OCI-LY7 (cell line): Measurements from ENCODE around the gene BRICD5. TPM values are rescaled to one million over a fixed set of nuclear protein-coding genes. Genes with fewer than 3 reads are reported as not detected.

Source experiments
- BruUV-seq: library from RNA; stranded (reverse); fragments of 400-500 nt; replicated peaks from 2 replicates; lab custom pipeline; 2021; lab: Mats Ljungman, UMichigan
- CTCF ChIA-PET: fragments of 300-600 bp; sonication (Branson Sonifier 250); formaldehyde crosslinking; loops from one replicate; lab custom pipeline; 2022; ENCODE audit warnings: antibody characterized with exemption; ENCODE audit not compliant: unreplicated experiment; lab: Charles Lee
- POLR2A ChIA-PET: fragments of 300-600 bp; sonication (Branson Sonifier 250); formaldehyde crosslinking; loops from one replicate; lab custom pipeline; 2022; ENCODE audit warnings: antibody characterized with exemption; lab: Charles Lee
- DNase-seq: peaks from one replicate; pipeline ENCODE4 v3.0.0-alpha.2; 2015; ENCODE audit warnings: low spot score
- H2AFZ ChIP-seq: fragments of 200-600 bp; sonication (generic), shearing (Covaris generic); 2 replicates; pipeline ENCODE4 v1.6.1; 2014; ENCODE audit warnings: mild to moderate bottlenecking, antibody characterized with exemption, low read length, moderate library complexity
- H3K27ac ChIP-seq: fragments of 200-600 bp; sonication (generic); 2 replicates; pipeline ENCODE4 v1.5.1; 2014; ENCODE audit warnings: mixed run types, low read depth, mild to moderate bottlenecking, moderate library complexity, low read length, inconsistent platforms; ENCODE audit not compliant: poor library complexity, severe bottlenecking
- H3K36me3 ChIP-seq: fragments of 200-600 bp; sonication (generic); 2 replicates; pipeline ENCODE4 v1.6.1; 2014; ENCODE audit warnings: mild to moderate bottlenecking, antibody characterized with exemption, low read length, moderate library complexity, mixed read lengths; ENCODE audit not compliant: insufficient read depth
- H3K4me1 ChIP-seq: fragments of 200-600 bp; sonication (generic); 2 replicates; pipeline ENCODE4 v1.5.1; 2014; ENCODE audit warnings: mild to moderate bottlenecking, low read length; ENCODE audit not compliant: insufficient read depth, poor library complexity, severe bottlenecking
- H3K4me2 ChIP-seq: fragments of 200-600 bp; sonication (generic); 2 replicates; pipeline ENCODE4 v1.6.1; 2014; ENCODE audit warnings: mild to moderate bottlenecking, low read length
- H3K4me3 ChIP-seq: fragments of 200-600 bp; sonication (generic); 2 replicates; pipeline ENCODE4 v1.5.1; 2014; ENCODE audit warnings: mild to moderate bottlenecking, low read depth, low read length; ENCODE audit not compliant: poor library complexity, severe bottlenecking
- H3K79me2 ChIP-seq: fragments of 200-600 bp; sonication (generic); 2 replicates; pipeline ENCODE4 v1.6.1; 2016; ENCODE audit warnings: low read depth, mild to moderate bottlenecking, low read length, moderate library complexity, mixed read lengths; ENCODE audit not compliant: insufficient read depth
- H3K9me2 ChIP-seq: fragments of 200-600 bp; sonication (generic); 2 replicates; pipeline ENCODE4 v1.6.1; 2016; ENCODE audit warnings: mild to moderate bottlenecking, low read length, mixed read lengths; ENCODE audit not compliant: insufficient read depth
- H3K9me3 ChIP-seq: fragments of 200-600 bp; sonication (generic); 2 replicates; pipeline ENCODE4 v1.6.1; 2014; ENCODE audit warnings: mild to moderate bottlenecking, mixed run types, low read length, mixed read lengths
- H4K20me1 ChIP-seq: fragments of 200-600 bp; sonication (generic); 2 replicates; pipeline ENCODE4 v1.6.1; 2014; ENCODE audit warnings: mild to moderate bottlenecking, antibody characterized with exemption, low read length, moderate library complexity, mixed read lengths; ENCODE audit not compliant: insufficient read depth
- EZH2phosphoT487 ChIP-seq: fragments of 200-600 bp; sonication (generic); IDR thresholded peaks from 2 replicates; pipeline ENCODE4 v1.6.1; 2018; ENCODE audit warnings: low read depth, borderline replicate concordance, mild to moderate bottlenecking, mixed run types, antibody characterized with exemption, low read length, moderate library complexity, mixed read lengths
- intact Hi-C: fragments of 100-400 bp; cut with micrococcal nuclease; formaldehyde crosslinking; loops from one replicate; pipeline ENCODE4 v1.10.0; 2022; ENCODE audit not compliant: unreplicated experiment
- total RNA-seq, 2 experiments: library from RNA; depleted of rRNA in 1 of 2; stranded (reverse); fragments of >200 nt in 1 of 2; shearing (Covaris generic) in 1 of 2; gene quantifications; 2 replicates each; pipeline ENCODE4 v1.2.3, GENCODE V29; 2014 to 2022
- TF ChIP-seq, protein P1 (sequence below): fragments of 200-600 bp; sonication (generic); conservative IDR thresholded peaks from 2 replicates; pipeline ENCODE4 v1.5.1; 2014; ENCODE audit warnings: mild to moderate bottlenecking, antibody characterized with exemption, low read length, moderate library complexity, mixed read lengths

The BRICD5 gene
- total RNA-seq, 2 experiments from 2014 or later, result 30.4 to 31.7 TPM

DNA sequence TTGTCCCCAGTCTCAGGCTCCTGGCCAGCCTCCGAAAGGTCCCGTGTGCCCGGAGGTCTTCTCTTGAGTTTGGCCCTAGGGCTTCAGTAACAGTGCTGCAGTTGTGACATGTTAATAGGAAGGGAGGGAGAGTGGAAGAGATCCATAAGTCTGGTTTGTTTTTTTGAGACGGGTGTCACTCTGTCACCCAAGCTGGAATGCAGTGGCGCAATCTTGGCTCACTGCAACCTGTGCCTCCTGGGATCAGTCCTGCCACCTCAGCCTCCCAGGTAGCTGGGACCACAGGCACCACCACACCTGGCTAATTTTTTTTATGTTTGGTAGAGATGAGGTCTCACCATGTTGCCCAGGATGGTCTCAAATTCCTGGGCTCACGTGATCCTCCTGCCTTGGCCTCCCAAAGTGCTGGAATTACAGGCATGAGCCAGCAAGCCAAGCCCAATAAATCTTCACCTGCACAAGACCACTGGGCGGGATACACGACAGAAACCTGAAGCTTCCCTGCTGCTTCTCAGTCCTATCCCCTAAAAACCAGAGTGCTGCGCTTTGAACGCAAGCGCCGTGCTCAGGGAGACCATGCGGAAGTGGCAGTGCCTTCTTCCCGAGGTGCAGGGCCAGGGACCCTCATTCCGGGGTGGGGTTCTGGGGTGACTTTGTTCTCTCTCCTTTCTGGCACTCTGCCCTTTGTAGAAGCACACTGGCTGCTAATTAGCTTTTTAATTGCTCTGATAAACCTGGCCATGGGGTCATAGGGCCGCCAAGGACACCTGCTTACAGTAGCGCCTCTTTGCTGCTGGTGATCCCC is 44.2 kb downstream of the BRICD5 start:
- no TSS peak for BruUV-seq
- H2AFZ ChIP-seq, result no peak overlapping the region
- TF ChIP-seq, protein P1, sequence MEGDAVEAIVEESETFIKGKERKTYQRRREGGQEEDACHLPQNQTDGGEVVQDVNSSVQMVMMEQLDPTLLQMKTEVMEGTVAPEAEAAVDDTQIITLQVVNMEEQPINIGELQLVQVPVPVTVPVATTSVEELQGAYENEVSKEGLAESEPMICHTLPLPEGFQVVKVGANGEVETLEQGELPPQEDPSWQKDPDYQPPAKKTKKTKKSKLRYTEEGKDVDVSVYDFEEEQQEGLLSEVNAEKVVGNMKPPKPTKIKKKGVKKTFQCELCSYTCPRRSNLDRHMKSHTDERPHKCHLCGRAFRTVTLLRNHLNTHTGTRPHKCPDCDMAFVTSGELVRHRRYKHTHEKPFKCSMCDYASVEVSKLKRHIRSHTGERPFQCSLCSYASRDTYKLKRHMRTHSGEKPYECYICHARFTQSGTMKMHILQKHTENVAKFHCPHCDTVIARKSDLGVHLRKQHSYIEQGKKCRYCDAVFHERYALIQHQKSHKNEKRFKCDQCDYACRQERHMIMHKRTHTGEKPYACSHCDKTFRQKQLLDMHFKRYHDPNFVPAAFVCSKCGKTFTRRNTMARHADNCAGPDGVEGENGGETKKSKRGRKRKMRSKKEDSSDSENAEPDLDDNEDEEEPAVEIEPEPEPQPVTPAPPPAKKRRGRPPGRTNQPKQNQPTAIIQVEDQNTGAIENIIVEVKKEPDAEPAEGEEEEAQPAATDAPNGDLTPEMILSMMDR, result no peak
- TF ChIP-seq EZH2phosphoT487, result no peak
- no peak for DNase-seq
- H3K4me3 ChIP-seq, result no peak overlapping the region
- CTCF ChIA-PET, result interaction anchor here (0.6 kb wide), 1 partner anchor 221 kb away, joined by 6 read pairs; no protein-coding TSS in a partner anchor
- peaks cover 4% of the 10 kb centered on the region; the same call in 1 of the 2 replicates for H3K79me2 ChIP-seq
- no peaks in the 10 kb centered on the region for H3K9me2 ChIP-seq
- POLR2A ChIA-PET, result no interaction called here
- H4K20me1 ChIP-seq, result no peaks in the 10 kb centered on the region
- H3K4me1 ChIP-seq, result no peaks in the 10 kb centered on the region
- H3K9me3 ChIP-seq, result 0 out of 2 replicates have a peak, but pooled peaks cover 8% of the 10 kb centered on the region
- no peak overlapping the region for H3K4me2 ChIP-seq
- H3K36me3 ChIP-seq, result peaks cover 65% of the 10 kb centered on the region
- H3K27ac ChIP-seq, result no peak overlapping the region
- intact Hi-C loops, result no loop called here

DNA sequence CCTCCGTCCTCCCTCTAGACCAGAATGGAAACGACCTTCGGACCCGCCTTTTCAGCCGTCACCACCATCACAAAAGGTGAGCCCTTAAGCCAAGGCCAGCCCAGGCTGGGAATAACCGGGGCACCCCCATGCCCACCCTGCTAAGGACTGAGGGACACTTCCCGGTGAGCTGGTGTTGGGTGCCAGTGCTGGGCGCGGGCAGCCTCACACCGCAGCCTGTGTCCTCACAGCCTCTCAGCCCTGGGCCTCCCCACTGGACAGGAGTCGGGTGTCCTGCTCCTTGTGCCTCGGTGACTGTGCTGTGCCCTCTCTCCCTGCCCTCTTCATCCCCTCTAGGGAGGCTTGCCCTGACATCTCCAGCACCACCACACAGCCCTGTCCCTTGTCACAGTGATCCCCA is 44.8 kb downstream of the BRICD5 start:
- POLR2A ChIA-PET, result no interaction called here
- BruUV-seq, result no TSS peak
- H3K9me2 ChIP-seq, result no peaks in the 10 kb centered on the region

More for the DNA sequence above, 44.8 kb downstream of the BRICD5 start:
- Histone ChIP-seq H3K4me1 (no peaks in the 10 kb centered on the region), H4K20me1 (no peaks in the 10 kb centered on the region), H3K9me3 (0 out of 2 replicates have a peak, but pooled peaks cover 8% of the 10 kb centered on the region), H3K36me3 (peaks cover 68% of the 10 kb centered on the region), H3K4me3 (no peak overlapping the region), H2AFZ (no peak overlapping the region), H3K4me2 (no peak overlapping the region), H3K79me2 (peaks cover 4% of the 10 kb centered on the region; the same call in 1 of the 2 replicates), H3K27ac (no peak overlapping the region)
- intact Hi-C loops, result no loop called here
- DNase-seq, result no peak
- TF ChIP-seq, protein P1, result no peak
- TF ChIP-seq EZH2phosphoT487, result no peak
- CTCF ChIA-PET, result no interaction called here
